Measurements from ENCODE around the gene DNAL1.

DNA sequence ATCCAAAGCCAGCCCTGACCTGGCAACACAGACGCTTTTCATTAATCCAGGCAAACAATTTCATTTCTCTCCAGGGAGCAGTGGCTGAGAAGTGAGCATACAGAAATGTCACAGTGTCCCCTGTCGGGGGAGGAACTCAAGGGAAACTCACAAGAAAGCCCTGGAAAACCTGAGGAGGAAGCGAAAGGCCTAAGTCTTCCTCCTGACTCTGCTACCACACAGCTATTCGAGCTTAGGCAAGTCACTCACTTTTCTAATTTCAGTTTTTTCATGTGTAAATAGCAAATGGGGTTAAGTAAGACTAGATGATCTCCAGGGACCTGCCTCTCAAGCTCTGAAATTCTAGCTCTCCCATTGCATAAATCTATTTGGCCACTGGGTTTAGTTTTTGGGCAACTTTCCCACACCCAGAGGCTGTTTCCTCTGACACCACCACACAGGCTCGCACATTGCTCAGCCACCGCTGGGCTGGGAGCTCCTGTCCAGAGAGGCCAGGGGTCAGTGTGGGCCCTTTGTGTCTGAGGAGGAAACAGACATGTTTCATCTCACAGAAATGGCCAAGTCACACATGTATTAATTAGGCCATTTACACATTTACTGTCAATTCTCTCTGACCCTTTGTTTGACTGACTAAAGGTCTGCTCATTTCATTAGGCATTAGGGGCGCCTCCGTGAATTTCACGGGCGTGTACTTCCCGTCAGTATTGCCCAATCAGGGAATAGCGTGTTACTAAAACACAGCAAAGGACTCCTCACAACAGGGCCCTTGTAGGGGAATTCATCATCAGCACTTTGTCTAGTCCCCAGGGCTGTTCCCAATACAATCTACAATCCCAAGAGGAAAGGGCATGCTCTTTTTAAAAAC lies 79.2 kb downstream of the DNAL1 start:
- TF ChIP-seq POLR2A (IDR thresholded peaks at IDR 0.05; ENCODE audit: low read depth, low read length) (no peak), POLR2AphosphoS5 (IDR thresholded peaks at IDR 0.05; ENCODE audit: low read depth, low read length) (0 out of 2 replicates have a peak, but pooled peaks have one; percentile 8)

All from GM12891 (cell line).